ENCODE results near the gene LRIT2.
A peak's percentile ranks its signal among the peaks of the same experiment; 100 is the strongest.

The LRIT2 gene

GRCh38 chr10:84221916-84222315 lies 3.4 kb downstream of the LRIT2 start:
- no peak for TF ChIP-seq CTCF (IDR thresholded peaks at IDR 0.05; ENCODE audit: low read length, missing control alignments)
- H3K4me3 ChIP-seq (replicated peaks; ENCODE audit: low read depth, low read length): no peak overlapping the region
- DNase-seq (ENCODE audit: low read depth): no peak

GRCh38 chr10:84217746-84218145 lies 7.6 kb downstream of the LRIT2 start:
- no peak for TF ChIP-seq CTCF (IDR thresholded peaks at IDR 0.05; ENCODE audit: low read length, missing control alignments)
- DNase-seq (ENCODE audit: low read depth): no peak
- H3K4me3 ChIP-seq (replicated peaks; ENCODE audit: low read depth, low read length): no peak overlapping the region

- TF ChIP-seq CTCF (IDR thresholded peaks at IDR 0.05; ENCODE audit: low read length, missing control alignments): no peak
- DNase-seq (ENCODE audit: low read depth): no peak
Measured at GRCh38 chr10:84216834-84217233, 8.5 kb downstream of the LRIT2 start.

GRCh38 chr10:84214612-84215235 lies 10.6 kb downstream of the LRIT2 start:
- H3K4me3 ChIP-seq (replicated peaks; ENCODE audit: low read depth, low read length): no peak overlapping the region
- TF ChIP-seq CTCF (IDR thresholded peaks at IDR 0.05; ENCODE audit: low read length, missing control alignments): peak; percentile 10
- DNase-seq (ENCODE audit: low read depth): no peak

More at GRCh38 chr10:84216834-84217233, 8.5 kb downstream of the LRIT2 start:
- no peak overlapping the region for H3K4me3 ChIP-seq (replicated peaks; ENCODE audit: low read depth, low read length)

GRCh38 chr10:84214046-84214572 lies 11.2 kb downstream of the LRIT2 start:
- no peak overlapping the region for H3K4me3 ChIP-seq (replicated peaks; ENCODE audit: low read depth, low read length)
- no peak for TF ChIP-seq CTCF (IDR thresholded peaks at IDR 0.05; ENCODE audit: low read length, missing control alignments)

GRCh38 chr10:84213076-84213475 lies 12.3 kb downstream of the LRIT2 start:
- DNase-seq (ENCODE audit: low read depth): no peak
- no peak overlapping the region for H3K4me3 ChIP-seq (replicated peaks; ENCODE audit: low read depth, low read length)
- TF ChIP-seq CTCF (IDR thresholded peaks at IDR 0.05; ENCODE audit: low read length, missing control alignments): no peak

More at GRCh38 chr10:84214046-84214572, 11.2 kb downstream of the LRIT2 start:
- DNase-seq (ENCODE audit: low read depth): no peak

GRCh38 chr10:84212014-84212413 lies 13.3 kb downstream of the LRIT2 start:
- DNase-seq (ENCODE audit: low read depth): no peak
- H3K4me3 ChIP-seq (replicated peaks; ENCODE audit: low read depth, low read length): no peak overlapping the region
- TF ChIP-seq CTCF (IDR thresholded peaks at IDR 0.05; ENCODE audit: low read length, missing control alignments): no peak

Measured in fibroblast of pulmonary artery (primary cell).